Measurements from ENCODE around the gene EFCAB5.

DNA sequence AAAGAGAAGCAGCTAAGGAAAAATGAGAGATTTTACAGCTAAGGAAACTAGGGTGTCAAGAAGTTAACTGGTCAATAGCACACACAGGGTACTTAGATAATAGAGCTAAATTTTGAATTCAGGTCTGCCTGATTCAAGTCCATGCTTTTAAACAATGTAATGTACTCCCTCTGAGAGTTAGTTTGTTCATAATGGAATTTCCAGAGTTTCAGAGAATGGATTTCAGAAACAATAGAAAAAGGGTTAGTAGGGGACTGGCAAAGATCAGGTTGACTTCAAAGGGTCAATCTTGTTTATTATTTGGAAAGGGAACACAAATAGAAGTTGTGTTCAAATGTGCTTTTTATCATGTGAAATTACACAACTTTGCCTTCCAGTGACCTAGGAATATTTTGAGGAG is 193.1 kb downstream of the EFCAB5 start:
- TF ChIP-seq CTCF (IDR thresholded peaks at IDR 0.05; ENCODE audit: poor library complexity) (no peak), EZH2 (IDR thresholded peaks at IDR 0.05; ENCODE audit: borderline replicate concordance) (no peak)
